Measurements from ENCODE around the gene PTPRS.

Gene PTPRS

GRCh38 chr19:5318306-5318705, 22.3 kb downstream of the PTPRS start:
- Histone ChIP-seq H3K9ac (ENCODE audit: low read depth, low read length) (no peak overlapping the region), H3K4me1 (ENCODE audit: insufficient read depth, low read length) (no peaks in the 10 kb centered on the region), H3K4me2 (ENCODE audit: insufficient read depth, low read length) (no peak overlapping the region), H3K36me3 (ENCODE audit: insufficient read depth, low read length) (no peaks in the 10 kb centered on the region), H2AFZ (ENCODE audit: low read depth, low read length) (no peak overlapping the region), H3K4me3 (ENCODE audit: low read depth in 1 of 2, low read length in 2 of 2) (no peak overlapping the region), H3K27ac (ENCODE audit: low read length) (no peak overlapping the region), H3K79me2 (ENCODE audit: insufficient read depth, low read length) (no peaks in the 10 kb centered on the region), H4K20me1 (ENCODE audit: insufficient read depth, low read length) (no peaks in the 10 kb centered on the region), H3K9me3 (ENCODE audit: insufficient read depth, low read length, severe bottlenecking) (no peaks in the 10 kb centered on the region), H3K27me3 (ENCODE audit: insufficient read depth, low read length, poor library complexity) (peaks cover 2% of the 10 kb centered on the region)
- TF ChIP-seq EZH2 (IDR thresholded peaks at IDR 0.05; ENCODE audit: borderline replicate concordance, low read depth, low read length, severe bottlenecking), result no peak
- TF ChIP-seq, protein P1, sequence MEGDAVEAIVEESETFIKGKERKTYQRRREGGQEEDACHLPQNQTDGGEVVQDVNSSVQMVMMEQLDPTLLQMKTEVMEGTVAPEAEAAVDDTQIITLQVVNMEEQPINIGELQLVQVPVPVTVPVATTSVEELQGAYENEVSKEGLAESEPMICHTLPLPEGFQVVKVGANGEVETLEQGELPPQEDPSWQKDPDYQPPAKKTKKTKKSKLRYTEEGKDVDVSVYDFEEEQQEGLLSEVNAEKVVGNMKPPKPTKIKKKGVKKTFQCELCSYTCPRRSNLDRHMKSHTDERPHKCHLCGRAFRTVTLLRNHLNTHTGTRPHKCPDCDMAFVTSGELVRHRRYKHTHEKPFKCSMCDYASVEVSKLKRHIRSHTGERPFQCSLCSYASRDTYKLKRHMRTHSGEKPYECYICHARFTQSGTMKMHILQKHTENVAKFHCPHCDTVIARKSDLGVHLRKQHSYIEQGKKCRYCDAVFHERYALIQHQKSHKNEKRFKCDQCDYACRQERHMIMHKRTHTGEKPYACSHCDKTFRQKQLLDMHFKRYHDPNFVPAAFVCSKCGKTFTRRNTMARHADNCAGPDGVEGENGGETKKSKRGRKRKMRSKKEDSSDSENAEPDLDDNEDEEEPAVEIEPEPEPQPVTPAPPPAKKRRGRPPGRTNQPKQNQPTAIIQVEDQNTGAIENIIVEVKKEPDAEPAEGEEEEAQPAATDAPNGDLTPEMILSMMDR (IDR thresholded peaks at IDR 0.05; ENCODE audit: borderline replicate concordance, extremely low read depth, low read length, poor library complexity, severe bottlenecking), result no peak
- no peak for ATAC-seq (ENCODE audit: insufficient read depth, low read depth)
- DNase-seq, result no peak

- ATAC-seq (ENCODE audit: insufficient read depth, low read depth), result no peak
- Histone ChIP-seq H3K4me1 (ENCODE audit: insufficient read depth, low read length) (no peaks in the 10 kb centered on the region), H4K20me1 (ENCODE audit: insufficient read depth, low read length) (no peaks in the 10 kb centered on the region), H3K9me3 (ENCODE audit: insufficient read depth, low read length, severe bottlenecking) (no peaks in the 10 kb centered on the region), H3K9ac (ENCODE audit: low read depth, low read length) (no peak overlapping the region), H3K36me3 (ENCODE audit: insufficient read depth, low read length) (no peaks in the 10 kb centered on the region), H3K27me3 (ENCODE audit: insufficient read depth, low read length, poor library complexity) (peaks cover 2% of the 10 kb centered on the region), H3K4me3 (ENCODE audit: low read depth in 1 of 2, low read length in 2 of 2) (no peak overlapping the region), H3K27ac (ENCODE audit: low read length) (no peak overlapping the region), H2AFZ (ENCODE audit: low read depth, low read length) (no peak overlapping the region), H3K4me2 (ENCODE audit: insufficient read depth, low read length) (no peak overlapping the region), H3K79me2 (ENCODE audit: insufficient read depth, low read length) (no peaks in the 10 kb centered on the region)
- DNase-seq, result no peak
- TF ChIP-seq, protein P1 (IDR thresholded peaks at IDR 0.05; ENCODE audit: borderline replicate concordance, extremely low read depth, low read length, poor library complexity, severe bottlenecking), result no peak
- TF ChIP-seq EZH2 (IDR thresholded peaks at IDR 0.05; ENCODE audit: borderline replicate concordance, low read depth, low read length, severe bottlenecking), result no peak
Measured at GRCh38 chr19:5317321-5317720, 23.3 kb downstream of the PTPRS start.

GRCh38 chr19:5316138-5316537, 24.5 kb downstream of the PTPRS start:
- no peaks in the 10 kb centered on the region for H3K9me3 ChIP-seq (ENCODE audit: insufficient read depth, low read length, severe bottlenecking)
- no peak overlapping the region for H3K4me3 ChIP-seq (ENCODE audit: low read depth in 1 of 2, low read length in 2 of 2)
- no peak for ATAC-seq (ENCODE audit: insufficient read depth, low read depth)
- no peak for TF ChIP-seq EZH2 (IDR thresholded peaks at IDR 0.05; ENCODE audit: borderline replicate concordance, low read depth, low read length, severe bottlenecking)
- TF ChIP-seq, protein P1 (IDR thresholded peaks at IDR 0.05; ENCODE audit: borderline replicate concordance, extremely low read depth, low read length, poor library complexity, severe bottlenecking), result no peak
- H3K27me3 ChIP-seq (ENCODE audit: insufficient read depth, low read length, poor library complexity), result no peaks in the 10 kb centered on the region
- H3K27ac ChIP-seq (ENCODE audit: low read length), result no peak overlapping the region
- H3K9ac ChIP-seq (ENCODE audit: low read depth, low read length), result no peak overlapping the region
- no peaks in the 10 kb centered on the region for H3K36me3 ChIP-seq (ENCODE audit: insufficient read depth, low read length)
- no peak overlapping the region for H3K4me2 ChIP-seq (ENCODE audit: insufficient read depth, low read length)
- H4K20me1 ChIP-seq (ENCODE audit: insufficient read depth, low read length), result no peaks in the 10 kb centered on the region
- no peaks in the 10 kb centered on the region for H3K4me1 ChIP-seq (ENCODE audit: insufficient read depth, low read length)
- H2AFZ ChIP-seq (ENCODE audit: low read depth, low read length), result no peak overlapping the region
- no peaks in the 10 kb centered on the region for H3K79me2 ChIP-seq (ENCODE audit: insufficient read depth, low read length)
- DNase-seq, result no peak

DNA sequence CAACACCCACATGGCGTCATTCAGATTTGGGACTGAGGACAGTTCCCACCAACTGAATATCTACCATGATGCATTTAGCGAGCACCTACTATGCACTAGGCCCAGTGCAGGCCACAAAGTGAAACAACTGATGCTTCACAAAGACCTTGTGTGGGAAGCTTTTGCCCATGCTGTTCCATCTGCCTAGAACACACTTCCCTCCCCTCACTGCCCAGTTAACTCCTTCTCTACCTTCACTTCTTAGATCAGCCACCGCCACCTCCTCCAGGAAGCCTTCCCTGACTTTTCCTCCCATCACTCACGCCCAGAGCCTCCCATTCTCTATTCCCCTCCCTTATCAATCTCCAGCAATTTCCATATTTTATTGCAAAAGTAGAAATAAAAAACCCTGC, 25.7 kb downstream of the PTPRS start:
- Histone ChIP-seq H3K4me1 (ENCODE audit: insufficient read depth, low read length) (no peaks in the 10 kb centered on the region), H4K20me1 (ENCODE audit: insufficient read depth, low read length) (no peaks in the 10 kb centered on the region), H3K79me2 (ENCODE audit: insufficient read depth, low read length) (no peaks in the 10 kb centered on the region), H3K27ac (ENCODE audit: low read length) (no peak overlapping the region), H3K4me2 (ENCODE audit: insufficient read depth, low read length) (no peak overlapping the region), H3K4me3 (ENCODE audit: low read depth in 1 of 2, low read length in 2 of 2) (no peak overlapping the region), H3K9me3 (ENCODE audit: insufficient read depth, low read length, severe bottlenecking) (no peaks in the 10 kb centered on the region), H3K9ac (ENCODE audit: low read depth, low read length) (no peak overlapping the region), H3K36me3 (ENCODE audit: insufficient read depth, low read length) (no peaks in the 10 kb centered on the region), H3K27me3 (ENCODE audit: insufficient read depth, low read length, poor library complexity) (no peaks in the 10 kb centered on the region), H2AFZ (ENCODE audit: low read depth, low read length) (no peak overlapping the region)
- TF ChIP-seq, protein P1 (IDR thresholded peaks at IDR 0.05; ENCODE audit: borderline replicate concordance, extremely low read depth, low read length, poor library complexity, severe bottlenecking), result no peak
- TF ChIP-seq EZH2 (IDR thresholded peaks at IDR 0.05; ENCODE audit: borderline replicate concordance, low read depth, low read length, severe bottlenecking), result no peak
- no peak for DNase-seq
- ATAC-seq (ENCODE audit: insufficient read depth, low read depth), result no peak
